K562 (cell line): ENCODE results near the gene B4GALT4. TPM values are rescaled to one million over a fixed set of nuclear protein-coding genes. Genes with fewer than 3 reads are reported as not detected.

Experiments
- ATAC-seq: fragments of 200-7000 bp; cut with Tn5 transposase; 3 replicates; pipeline ENCODE4 v1.9.1; 2020; ENCODE audit warnings: moderate library complexity
- BruUV-seq: library from RNA; stranded (reverse); fragments of 400-500 nt; replicated peaks from 2 replicates; lab custom pipeline; 2021; lab: Mats Ljungman, UMichigan
- CTCF ChIA-PET: fragments of 300-600 bp; formaldehyde crosslinking; extraction: SDS; loops from one replicate; lab custom pipeline; 2021; ENCODE audit warnings: low intra/inter-chr PET ratio; lab: Yijun Ruan, JAX
- POLR2A ChIA-PET: fragments of 300-600, 350-650 bp; sonication (Branson Sonifier 250); formaldehyde crosslinking; extraction: SDS; loops from one replicate; lab custom pipeline; 2021; ENCODE audit warnings: antibody characterized with exemption, inconsistent platforms; lab: Yijun Ruan, JAX
- DNase-seq, 4 experiments: peaks; one replicate each; pipeline versions ENCODE4 v3.0.0 to v3.0.0-alpha.2; 2011 to 2018; ENCODE audit warnings: low spot score in 3 of 4, mixed read lengths in 3 of 4; ENCODE audit errors: extremely low read depth in 1 of 4
- FAIRE-seq: peaks from 2 replicates; lab custom pipeline; 2011; peaks lifted over from hg19 to GRCh38; lab: Jason Lieb, UNC
- H2AFZ ChIP-seq: 2 replicates; pipeline ENCODE4 v1.6.0; 2011; ENCODE audit warnings: low read depth, low read length, control low read depth, inconsistent platforms
- H3K27ac ChIP-seq: fragments of 200-600 bp; 3 replicates; pipeline ENCODE4 v1.8.0; 2011; ENCODE audit warnings: low read depth, mild to moderate bottlenecking, control low read depth, inconsistent platforms, low read length, moderate library complexity, mixed read lengths; ENCODE audit errors: extremely low read depth
- H3K27me3 ChIP-seq, 2 experiments: fragments of 300-600 bp in 1 of 2; 2 replicates in 1 of 2; 3 replicates in 1 of 2; pipeline versions ENCODE4 v1.6.0 to v1.8.0; 2011; ENCODE audit warnings: inconsistent platforms in 2 of 2, low read length in 2 of 2, mild to moderate bottlenecking in 1 of 2, mixed read lengths in 1 of 2, moderate library complexity in 1 of 2; ENCODE audit not compliant: control insufficient read depth in 2 of 2, insufficient read depth in 2 of 2
- H3K36me3 ChIP-seq: fragments of 300-600 bp; 3 replicates; pipeline ENCODE4 v1.8.0; 2011; ENCODE audit warnings: mild to moderate bottlenecking, low read length, inconsistent platforms; ENCODE audit not compliant: control insufficient read depth, insufficient read depth
- H3K4me1 ChIP-seq, 2 experiments: fragments of 200-600 bp in 1 of 2; replicated peaks in 1 of 2; 2 replicates in 1 of 2; 3 replicates in 1 of 2; pipeline versions ENCODE4 v1.5.1 to v1.8.0; 2011; ENCODE audit warnings: inconsistent platforms in 2 of 2, low read length in 2 of 2, mild to moderate bottlenecking in 1 of 2, mixed read lengths in 1 of 2, moderate library complexity in 1 of 2; ENCODE audit not compliant: control insufficient read depth in 2 of 2, insufficient read depth in 2 of 2
- H3K4me2 ChIP-seq: 2 replicates; pipeline ENCODE4 v1.6.1; 2011; ENCODE audit warnings: low read length, control low read depth, inconsistent platforms, mixed read lengths; ENCODE audit not compliant: insufficient read depth
- H3K4me3 ChIP-seq: fragments of 200-600 bp; sonication (generic), shearing (Covaris generic); 2 replicates; pipeline ENCODE4 v1.5.1; 2016; ENCODE audit warnings: control low read depth, inconsistent platforms
- H3K79me2 ChIP-seq: fragments of 200-600 bp; 3 replicates; pipeline ENCODE4 v1.8.0; 2011; ENCODE audit warnings: low read length, inconsistent platforms; ENCODE audit not compliant: control insufficient read depth, insufficient read depth
- H3K9ac ChIP-seq, 2 experiments: 2 replicates each; pipeline versions ENCODE4 v1.6.0 to v1.6.1; 2011; ENCODE audit warnings: low read depth in 2 of 2, low read length in 2 of 2, control low read depth in 1 of 2, inconsistent platforms in 1 of 2, mild to moderate bottlenecking in 1 of 2, mixed read lengths in 1 of 2; ENCODE audit not compliant: insufficient read depth in 1 of 2
- H3K9me1 ChIP-seq: one replicate; pipeline ENCODE4 v1.6.0; 2011; ENCODE audit warnings: inconsistent platforms, mild to moderate bottlenecking, low read length, moderate library complexity; ENCODE audit not compliant: control insufficient read depth, insufficient read depth
- H3K9me3 ChIP-seq: replicated peaks from 2 replicates; pipeline ENCODE4 v1.5.1; 2011; ENCODE audit warnings: low read depth, low read length, inconsistent platforms; ENCODE audit not compliant: control insufficient read depth, insufficient read depth
- H4K20me1 ChIP-seq: replicated peaks from 2 replicates; pipeline ENCODE4 v1.6.1; 2011; ENCODE audit warnings: low read length, inconsistent platforms, mixed read lengths; ENCODE audit not compliant: control insufficient read depth, insufficient read depth
- ATF1 ChIP-seq, 2 experiments: fragments of 450-650 bp in 1 of 2; IDR thresholded peaks; 2 replicates each; pipeline ENCODE4 v1.6.1; 2016; ENCODE audit warnings: missing compliant biosample characterization in 1 of 2, missing genetic modification characterization in 1 of 2
- ETV5 ChIP-seq: sonication (generic); formaldehyde crosslinking; IDR thresholded peaks from 2 replicates; pipeline ENCODE4 v1.4.0; 2020; ENCODE audit warnings: low read depth, mild to moderate bottlenecking, missing genetic modification reagents
- HNRNPK ChIP-seq: fragments of 200-400 bp; formaldehyde crosslinking; IDR thresholded peaks from one replicate; pipeline ENCODE4 v1.6.1; 2018; ENCODE audit warnings: mild to moderate bottlenecking, low read depth, low read length; ENCODE audit not compliant: poor library complexity, severe bottlenecking
- HOMEZ ChIP-seq: fragments of 250-450 bp; sonication (Bioruptor Pico); IDR thresholded peaks from 2 replicates; pipeline ENCODE4 v1.4.0; 2020; ENCODE audit warnings: mild to moderate bottlenecking, moderate library complexity
- NEUROD1 ChIP-seq: fragments of 150-350 bp; IDR thresholded peaks from 2 replicates; pipeline ENCODE4 v1.6.1; 2014; ENCODE audit warnings: borderline replicate concordance, low read length, low read depth; ENCODE audit not compliant: partially characterized antibody
- POU5F1 ChIP-seq: fragments of 150-350 bp; IDR thresholded peaks from 2 replicates; pipeline ENCODE4 v1.6.1; 2014; ENCODE audit warnings: borderline replicate concordance, low read length, low read depth, mild to moderate bottlenecking; ENCODE audit not compliant: partially characterized antibody
- ZC3H11A ChIP-seq: IDR thresholded peaks from 2 replicates; pipeline ENCODE4 v1.6.1; 2012; ENCODE audit warnings: low read depth, low read length, improper control_type of control experiment
- WGBS: fragments of 100-300 bp; shearing (Covaris generic); methylation state at CpG from one replicate; pipeline ENCODE4 v1.1.6; 2016; ENCODE audit warnings: low coverage, mixed read lengths; ENCODE audit not compliant: insufficient coverage; ENCODE audit errors: missing lambda C conversion rate; 5-methylcytosine and 5-hydroxymethylcytosine counted together
- in situ Hi-C: fragments of 300-500 bp; cut with MboI; formaldehyde crosslinking; loops from 4 replicates; pipeline ENCODE4 v1.15.0; 2018; ENCODE audit warnings: inconsistent platforms, mixed read lengths
- intact Hi-C: fragments of 100-400 bp; cut with micrococcal nuclease; formaldehyde crosslinking; loops from 2 replicates; pipeline ENCODE4 v1.14.2; 2022
- polyA plus RNA-seq, 8 experiments: library from polyadenylated mRNA; depleted of rRNA in 4 of 8; stranded (reverse) in 5 of 8; unstranded in 3 of 8; fragments of >200 nt; fragmentation: Nextera tagmentation in 2 of 8; fragmentation: Illumina TruSeq in 1 of 8; extraction: Ambion mirVana in 2 of 8; extraction: Trizol in 1 of 8; gene quantifications; 2 replicates each; pipeline versions ENCODE4 v1.2.1 to v1.2.3, GENCODE V29; 2011 to 2014; ENCODE audit warnings: inconsistent platforms in 1 of 8, missing spikeins in 1 of 8
- total RNA-seq, 7 experiments: library from RNA; depleted of rRNA in 6 of 7; stranded (reverse); fragments of >200 nt in 6 of 7; fragmentation: Illumina TruSeq in 2 of 7; extraction: Trizol in 2 of 7; gene quantifications; 2 replicates each; pipeline versions ENCODE4 v1.2.1 to v1.2.3, GENCODE V29; 2011 to 2021; ENCODE audit warnings: low replicate concordance in 1 of 7

Gene B4GALT4
- total and polyA plus RNA-seq, 9 of the 15 experiments (the other 6 are each of a cell fraction or from before 2014, with no cell fraction given) = 8.2 to 17.8 (median 12.2) TPM

DNA sequence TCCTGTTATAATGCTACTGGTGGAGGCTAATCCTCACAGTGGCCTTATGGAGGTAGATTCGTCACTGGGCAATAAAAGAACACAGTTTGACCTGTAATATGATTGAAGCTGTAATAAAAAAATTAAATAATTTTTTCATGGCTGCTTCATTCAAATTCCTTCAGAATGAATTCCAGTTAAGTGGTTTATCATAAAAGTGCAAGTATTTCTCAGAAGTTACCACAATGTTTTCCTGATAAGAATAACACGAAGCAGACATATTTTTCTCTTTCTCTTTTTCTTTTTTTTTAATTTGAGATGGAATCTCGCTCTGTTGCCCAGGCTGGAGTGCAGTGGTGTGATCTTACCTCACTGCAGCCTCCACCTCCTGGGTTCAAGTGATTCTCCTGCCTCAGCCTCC is 15.6 kb downstream of the B4GALT4 start:
- H3K27me3 ChIP-seq = no peaks in the 10 kb centered on the region
- no peaks in the 10 kb centered on the region for H3K9me3 ChIP-seq
- intact Hi-C loops (no loop called here), in situ Hi-C loops (loop anchor here (25.0 kb wide), 1 partner anchor 338 kb away; no protein-coding TSS in a partner anchor)
- DNase-seq (no peak), ATAC-seq (no peak), FAIRE-seq (no peak)
- H3K36me3 ChIP-seq = peaks cover 43% of the 10 kb centered on the region; the same call in 2 of the 3 replicates
- ChIA-PET POLR2A (no interaction called here), CTCF (no interaction called here)
- H4K20me1 ChIP-seq = no peaks in the 10 kb centered on the region; the same call in 1 of the 2 replicates
- H3K4me3 ChIP-seq = no peak overlapping the region
- BruUV-seq = no TSS peak
- H3K79me2 ChIP-seq = no peaks in the 10 kb centered on the region
- no peak overlapping the region for H3K4me2 ChIP-seq
- 46% methylated on average over 3 of the region's 3 CpGs for WGBS
- no peak overlapping the region for H2AFZ ChIP-seq
- no peaks in the 10 kb centered on the region for H3K9me1 ChIP-seq
- no peak overlapping the region for H3K27ac ChIP-seq
- H3K9ac ChIP-seq = no peak overlapping the region
- no peaks in the 10 kb centered on the region; a peak in 1 of 5 replicates for H3K4me1 ChIP-seq
- no peak for TF ChIP-seq HOMEZ
- no peak for TF ChIP-seq ETV5 (CRISPR knock-in tag)
- TF ChIP-seq NEUROD1 = no peak
- TF ChIP-seq HNRNPK = no peak
- TF ChIP-seq ATF1 (CRISPR knock-in tag; IDR thresholded peaks at IDR 0.05) = no peak
- TF ChIP-seq ATF1 (tag; IDR thresholded peaks at IDR 0.05) = no peak
- TF ChIP-seq POU5F1 = no peak
- TF ChIP-seq ZC3H11A = no peak
- TF ChIP-seq, all 486 proteins: peak for 0
